ENCODE measurements around the gene PCSK1N. TPM values are rescaled to one million over a fixed set of nuclear protein-coding genes. Genes with fewer than 3 reads are reported as not detected.

PCSK1N gene
- total and polyA plus RNA-seq, 9 of the 15 experiments (the other 6 are each of a cell fraction or from before 2014, with no cell fraction given) = 0.07 to 0.55 (median 0.54) TPM; not detected in 6

DNA sequence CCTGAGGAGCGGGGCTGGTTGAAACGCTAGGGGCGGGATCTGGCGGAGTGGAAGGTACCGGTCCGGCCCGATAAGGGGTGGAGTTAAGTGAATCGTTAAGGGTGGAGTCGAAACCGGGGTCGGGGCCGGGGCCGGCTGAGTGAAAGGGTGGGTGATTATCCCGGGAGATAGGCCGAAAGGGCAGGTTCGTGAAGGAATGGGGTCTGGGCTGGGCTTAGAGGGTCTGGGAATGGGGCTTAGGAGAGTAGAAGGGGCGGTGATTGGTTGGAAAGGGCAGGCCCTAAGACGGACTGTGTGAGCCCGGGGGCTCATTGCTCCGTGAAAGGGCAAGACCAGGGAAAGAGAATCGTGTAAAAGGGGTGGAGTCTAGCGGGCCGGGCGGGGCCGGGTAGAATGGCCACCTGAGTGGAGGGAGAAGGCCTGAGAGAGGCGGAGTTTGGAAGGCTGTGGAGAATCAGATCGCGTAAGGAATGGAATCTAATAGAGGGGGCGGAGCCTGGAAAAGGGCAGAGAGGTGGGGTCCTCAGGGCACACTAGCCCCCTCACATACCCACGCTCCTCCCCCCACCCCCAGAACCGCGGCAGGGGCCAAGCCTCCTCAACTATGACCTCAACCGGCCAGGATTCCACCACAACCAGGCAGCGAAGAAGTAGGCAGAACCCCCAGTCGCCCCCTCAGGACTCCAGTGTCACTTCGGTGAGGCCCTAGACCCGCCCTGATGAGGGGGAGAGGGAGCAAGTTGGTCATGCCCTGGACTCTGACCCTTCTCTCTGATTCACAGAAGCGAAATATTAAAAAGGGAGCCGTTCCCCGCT, 33.1 kb downstream of the PCSK1N start (continued):
- TF ChIP-seq, protein P1, sequence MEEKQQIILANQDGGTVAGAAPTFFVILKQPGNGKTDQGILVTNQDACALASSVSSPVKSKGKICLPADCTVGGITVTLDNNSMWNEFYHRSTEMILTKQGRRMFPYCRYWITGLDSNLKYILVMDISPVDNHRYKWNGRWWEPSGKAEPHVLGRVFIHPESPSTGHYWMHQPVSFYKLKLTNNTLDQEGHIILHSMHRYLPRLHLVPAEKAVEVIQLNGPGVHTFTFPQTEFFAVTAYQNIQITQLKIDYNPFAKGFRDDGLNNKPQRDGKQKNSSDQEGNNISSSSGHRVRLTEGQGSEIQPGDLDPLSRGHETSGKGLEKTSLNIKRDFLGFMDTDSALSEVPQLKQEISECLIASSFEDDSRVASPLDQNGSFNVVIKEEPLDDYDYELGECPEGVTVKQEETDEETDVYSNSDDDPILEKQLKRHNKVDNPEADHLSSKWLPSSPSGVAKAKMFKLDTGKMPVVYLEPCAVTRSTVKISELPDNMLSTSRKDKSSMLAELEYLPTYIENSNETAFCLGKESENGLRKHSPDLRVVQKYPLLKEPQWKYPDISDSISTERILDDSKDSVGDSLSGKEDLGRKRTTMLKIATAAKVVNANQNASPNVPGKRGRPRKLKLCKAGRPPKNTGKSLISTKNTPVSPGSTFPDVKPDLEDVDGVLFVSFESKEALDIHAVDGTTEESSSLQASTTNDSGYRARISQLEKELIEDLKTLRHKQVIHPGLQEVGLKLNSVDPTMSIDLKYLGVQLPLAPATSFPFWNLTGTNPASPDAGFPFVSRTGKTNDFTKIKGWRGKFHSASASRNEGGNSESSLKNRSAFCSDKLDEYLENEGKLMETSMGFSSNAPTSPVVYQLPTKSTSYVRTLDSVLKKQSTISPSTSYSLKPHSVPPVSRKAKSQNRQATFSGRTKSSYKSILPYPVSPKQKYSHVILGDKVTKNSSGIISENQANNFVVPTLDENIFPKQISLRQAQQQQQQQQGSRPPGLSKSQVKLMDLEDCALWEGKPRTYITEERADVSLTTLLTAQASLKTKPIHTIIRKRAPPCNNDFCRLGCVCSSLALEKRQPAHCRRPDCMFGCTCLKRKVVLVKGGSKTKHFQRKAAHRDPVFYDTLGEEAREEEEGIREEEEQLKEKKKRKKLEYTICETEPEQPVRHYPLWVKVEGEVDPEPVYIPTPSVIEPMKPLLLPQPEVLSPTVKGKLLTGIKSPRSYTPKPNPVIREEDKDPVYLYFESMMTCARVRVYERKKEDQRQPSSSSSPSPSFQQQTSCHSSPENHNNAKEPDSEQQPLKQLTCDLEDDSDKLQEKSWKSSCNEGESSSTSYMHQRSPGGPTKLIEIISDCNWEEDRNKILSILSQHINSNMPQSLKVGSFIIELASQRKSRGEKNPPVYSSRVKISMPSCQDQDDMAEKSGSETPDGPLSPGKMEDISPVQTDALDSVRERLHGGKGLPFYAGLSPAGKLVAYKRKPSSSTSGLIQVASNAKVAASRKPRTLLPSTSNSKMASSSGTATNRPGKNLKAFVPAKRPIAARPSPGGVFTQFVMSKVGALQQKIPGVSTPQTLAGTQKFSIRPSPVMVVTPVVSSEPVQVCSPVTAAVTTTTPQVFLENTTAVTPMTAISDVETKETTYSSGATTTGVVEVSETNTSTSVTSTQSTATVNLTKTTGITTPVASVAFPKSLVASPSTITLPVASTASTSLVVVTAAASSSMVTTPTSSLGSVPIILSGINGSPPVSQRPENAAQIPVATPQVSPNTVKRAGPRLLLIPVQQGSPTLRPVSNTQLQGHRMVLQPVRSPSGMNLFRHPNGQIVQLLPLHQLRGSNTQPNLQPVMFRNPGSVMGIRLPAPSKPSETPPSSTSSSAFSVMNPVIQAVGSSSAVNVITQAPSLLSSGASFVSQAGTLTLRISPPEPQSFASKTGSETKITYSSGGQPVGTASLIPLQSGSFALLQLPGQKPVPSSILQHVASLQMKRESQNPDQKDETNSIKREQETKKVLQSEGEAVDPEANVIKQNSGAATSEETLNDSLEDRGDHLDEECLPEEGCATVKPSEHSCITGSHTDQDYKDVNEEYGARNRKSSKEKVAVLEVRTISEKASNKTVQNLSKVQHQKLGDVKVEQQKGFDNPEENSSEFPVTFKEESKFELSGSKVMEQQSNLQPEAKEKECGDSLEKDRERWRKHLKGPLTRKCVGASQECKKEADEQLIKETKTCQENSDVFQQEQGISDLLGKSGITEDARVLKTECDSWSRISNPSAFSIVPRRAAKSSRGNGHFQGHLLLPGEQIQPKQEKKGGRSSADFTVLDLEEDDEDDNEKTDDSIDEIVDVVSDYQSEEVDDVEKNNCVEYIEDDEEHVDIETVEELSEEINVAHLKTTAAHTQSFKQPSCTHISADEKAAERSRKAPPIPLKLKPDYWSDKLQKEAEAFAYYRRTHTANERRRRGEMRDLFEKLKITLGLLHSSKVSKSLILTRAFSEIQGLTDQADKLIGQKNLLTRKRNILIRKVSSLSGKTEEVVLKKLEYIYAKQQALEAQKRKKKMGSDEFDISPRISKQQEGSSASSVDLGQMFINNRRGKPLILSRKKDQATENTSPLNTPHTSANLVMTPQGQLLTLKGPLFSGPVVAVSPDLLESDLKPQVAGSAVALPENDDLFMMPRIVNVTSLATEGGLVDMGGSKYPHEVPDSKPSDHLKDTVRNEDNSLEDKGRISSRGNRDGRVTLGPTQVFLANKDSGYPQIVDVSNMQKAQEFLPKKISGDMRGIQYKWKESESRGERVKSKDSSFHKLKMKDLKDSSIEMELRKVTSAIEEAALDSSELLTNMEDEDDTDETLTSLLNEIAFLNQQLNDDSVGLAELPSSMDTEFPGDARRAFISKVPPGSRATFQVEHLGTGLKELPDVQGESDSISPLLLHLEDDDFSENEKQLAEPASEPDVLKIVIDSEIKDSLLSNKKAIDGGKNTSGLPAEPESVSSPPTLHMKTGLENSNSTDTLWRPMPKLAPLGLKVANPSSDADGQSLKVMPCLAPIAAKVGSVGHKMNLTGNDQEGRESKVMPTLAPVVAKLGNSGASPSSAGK (IDR thresholded peaks at IDR 0.05) = no peak
- peak; percentile 96 for TF ChIP-seq SUPT5H (IDR thresholded peaks at IDR 0.05)
- TF ChIP-seq MAZ (CRISPR knock-in tag; conservative IDR thresholded peaks at IDR 0.05 in 1 of 2, IDR thresholded peaks at IDR 0.05 in 1 of 2) = peak; percentile 42 to 51; a peak in 2 of 4 replicates
- TF ChIP-seq FOXJ2 (tag; IDR thresholded peaks at IDR 0.05) = no peak
- TF ChIP-seq, protein P2, sequence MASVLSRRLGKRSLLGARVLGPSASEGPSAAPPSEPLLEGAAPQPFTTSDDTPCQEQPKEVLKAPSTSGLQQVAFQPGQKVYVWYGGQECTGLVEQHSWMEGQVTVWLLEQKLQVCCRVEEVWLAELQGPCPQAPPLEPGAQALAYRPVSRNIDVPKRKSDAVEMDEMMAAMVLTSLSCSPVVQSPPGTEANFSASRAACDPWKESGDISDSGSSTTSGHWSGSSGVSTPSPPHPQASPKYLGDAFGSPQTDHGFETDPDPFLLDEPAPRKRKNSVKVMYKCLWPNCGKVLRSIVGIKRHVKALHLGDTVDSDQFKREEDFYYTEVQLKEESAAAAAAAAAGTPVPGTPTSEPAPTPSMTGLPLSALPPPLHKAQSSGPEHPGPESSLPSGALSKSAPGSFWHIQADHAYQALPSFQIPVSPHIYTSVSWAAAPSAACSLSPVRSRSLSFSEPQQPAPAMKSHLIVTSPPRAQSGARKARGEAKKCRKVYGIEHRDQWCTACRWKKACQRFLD (CRISPR knock-in tag; IDR thresholded peaks at IDR 0.05) = 0 out of 2 replicates have a peak, but pooled peaks have one; percentile 43
- no peak for TF ChIP-seq FIP1L1 (IDR thresholded peaks at IDR 0.05; ENCODE audit: low read depth, low read length, poor library complexity, severe bottlenecking)
- no peak for TF ChIP-seq PCBP2 (IDR thresholded peaks at IDR 0.05; ENCODE audit: low read depth, low read length, poor library complexity, severe bottlenecking)
- TF ChIP-seq ZSCAN32 (CRISPR knock-in tag; IDR thresholded peaks at IDR 0.05) = no peak
- 0 out of 2 replicates have a peak, but pooled peaks have one; percentile 55 for TF ChIP-seq CC2D1A (IDR thresholded peaks at IDR 0.05)
- no peak for TF ChIP-seq RFX7 (CRISPR knock-in tag; IDR thresholded peaks at IDR 0.05)
- peak; percentile 46 for TF ChIP-seq CHD1 (IDR thresholded peaks at IDR 0.05; ENCODE audit: low read length)
- TF ChIP-seq ZFPM2 (CRISPR knock-in tag; IDR thresholded peaks at IDR 0.05) = no peak
- TF ChIP-seq, protein P3, sequence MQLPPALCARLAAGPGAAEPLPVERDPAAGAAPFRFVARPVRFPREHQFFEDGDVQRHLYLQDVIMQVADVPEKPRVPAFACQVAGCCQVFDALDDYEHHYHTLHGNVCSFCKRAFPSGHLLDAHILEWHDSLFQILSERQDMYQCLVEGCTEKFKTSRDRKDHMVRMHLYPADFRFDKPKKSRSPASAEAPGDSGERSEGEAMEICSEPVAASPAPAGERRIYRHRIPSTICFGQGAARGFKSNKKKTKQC (CRISPR knock-in tag; IDR thresholded peaks at IDR 0.05) = peak; percentile 40; the same call in 1 of the 2 replicates
- 0 out of 2 replicates have a peak, but pooled peaks have one; percentile 26 for TF ChIP-seq RNF2 (IDR thresholded peaks at IDR 0.05)

All from K562 (cell line).